ENCODE measurements around the gene TUBB1.

GRCh38 chr20:59000326-59000725 is 18.9 kb upstream of the TUBB1 start:
- TF ChIP-seq CTCF (conservative IDR thresholded peaks at IDR 0.05; ENCODE audit: low read length) (no peak), EZH2phosphoT487 (IDR thresholded peaks at IDR 0.05; ENCODE audit: borderline replicate concordance) (no peak)

Measured in Loucy (cell line).